Heart left ventricle (tissue), 13 donors: ENCODE results near the gene ADI1.

ENCODE experiments used
- POLR2A ChIP-seq, 2 donors: fragments of 450-650 bp; IDR thresholded peaks; one replicate each; pipeline ENCODE4 v1.6.1; 2017; ENCODE audit warnings: antibody characterized with exemption in 2 of 2, mild to moderate bottlenecking in 2 of 2, moderate library complexity in 2 of 2
- TF ChIP-seq, protein P1 (sequence below), 12 donors: fragments of 200-600 bp; sonication (generic) in 4 of 12; IDR thresholded peaks; one replicate each; pipeline versions ENCODE4 v1.5.0 to v1.8.0; 2018 to 2022; ENCODE audit warnings: antibody characterized with exemption in 12 of 12, mild to moderate bottlenecking in 5 of 12
- donor health status: ischemic (EF 13 %, LVEDD 7.1; RV severe dilation, severe dysfunction).
- donor health status: DM: no; HTN: yes; CAD: no.
- donor health status: DM: no; HTN: no; CAD: no.
- donor health status: ischemic (EF 25% LVEDD 6.9; RV normal size, moderate dysfunction).
- donor health status: ischemic (EF 25% LVEDD 5.7; RV mildly dilated, moderate dysfunction).
- donor health status: ischemic (EF 35%, LVEDD 5.7; RV mildly dilated, moderate dysfunction).
- donor health status: nonischemic (EF 11% LVEDD 7.7; RV severe dilation, severe dysfunction).
- donor health status: DM: yes; HTN: yes; CAD: no.
- donor health status: PGD.
- donor health status: ischemic (EF 29% LVEDD 5.4; RV normal size, mild dysfunction).
- donor health status: nonischemic (EF 23%, LVEDD 6.1; RV moderate dilation, normal function).

DNA sequence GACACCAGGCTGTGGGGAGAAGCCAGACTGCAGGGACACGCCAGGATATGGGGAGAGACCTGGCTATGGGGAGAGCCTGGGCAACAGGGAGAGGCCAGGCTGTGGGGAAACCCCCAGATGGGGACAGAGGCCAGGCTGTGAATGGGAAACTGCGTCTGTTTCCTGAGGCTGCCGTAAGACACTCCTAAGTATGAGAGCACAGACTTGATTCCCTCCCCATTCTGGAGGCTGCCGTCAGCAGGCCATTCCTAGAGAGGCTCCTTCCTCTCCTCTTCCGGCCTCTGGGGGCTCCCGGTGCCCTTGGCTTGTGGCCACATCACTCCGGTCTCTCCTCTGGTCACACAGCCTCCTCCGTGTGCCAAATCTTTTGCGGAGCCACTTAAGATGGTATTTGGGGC lies 32.3 kb downstream of the ADI1 start:
- TF ChIP-seq POLR2A (IDR thresholded peaks at IDR 0.05) = no peak
- TF ChIP-seq, protein P1, sequence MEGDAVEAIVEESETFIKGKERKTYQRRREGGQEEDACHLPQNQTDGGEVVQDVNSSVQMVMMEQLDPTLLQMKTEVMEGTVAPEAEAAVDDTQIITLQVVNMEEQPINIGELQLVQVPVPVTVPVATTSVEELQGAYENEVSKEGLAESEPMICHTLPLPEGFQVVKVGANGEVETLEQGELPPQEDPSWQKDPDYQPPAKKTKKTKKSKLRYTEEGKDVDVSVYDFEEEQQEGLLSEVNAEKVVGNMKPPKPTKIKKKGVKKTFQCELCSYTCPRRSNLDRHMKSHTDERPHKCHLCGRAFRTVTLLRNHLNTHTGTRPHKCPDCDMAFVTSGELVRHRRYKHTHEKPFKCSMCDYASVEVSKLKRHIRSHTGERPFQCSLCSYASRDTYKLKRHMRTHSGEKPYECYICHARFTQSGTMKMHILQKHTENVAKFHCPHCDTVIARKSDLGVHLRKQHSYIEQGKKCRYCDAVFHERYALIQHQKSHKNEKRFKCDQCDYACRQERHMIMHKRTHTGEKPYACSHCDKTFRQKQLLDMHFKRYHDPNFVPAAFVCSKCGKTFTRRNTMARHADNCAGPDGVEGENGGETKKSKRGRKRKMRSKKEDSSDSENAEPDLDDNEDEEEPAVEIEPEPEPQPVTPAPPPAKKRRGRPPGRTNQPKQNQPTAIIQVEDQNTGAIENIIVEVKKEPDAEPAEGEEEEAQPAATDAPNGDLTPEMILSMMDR (IDR thresholded peaks at IDR 0.05) = no peak
